T-cell (primary cell): Measurements from ENCODE around the gene PF4V1. TPM values are rescaled to one million over a fixed set of nuclear protein-coding genes. Genes with fewer than 3 reads are reported as not detected.

Experiments used
- ATAC-seq, 4 experiments: fragments of 200-7000 bp in 3 of 4; fragments of 150-1000 bp in 1 of 4; cut with Tn5 transposase; replicated peaks in 1 of 4; 1 replicate in 3 of 4; 2 replicates in 1 of 4; pipeline ENCODE4 v1.10.0; 2021; ENCODE audit warnings: moderate library complexity in 3 of 4, mild to moderate bottlenecking in 2 of 4, moderate number of reproducible peaks in 1 of 4
- CTCF ChIA-PET, 2 donors: fragments of 300-600 bp; sonication (Branson Sonifier 250); formaldehyde crosslinking; loops; one replicate each; lab custom pipeline; 2022; ENCODE audit warnings: antibody characterized with exemption in 2 of 2; lab: Charles Lee
- POLR2A ChIA-PET, 2 donors: fragments of 300-600 bp; sonication (Branson Sonifier 250); formaldehyde crosslinking; loops; one replicate each; lab custom pipeline; 2022; ENCODE audit warnings: antibody characterized with exemption in 2 of 2; lab: Charles Lee
- DNase-seq, 35 experiments: peaks; one replicate each; pipeline versions ENCODE4 v3.0.0 to v3.0.0-alpha.2; 2013 to 2023
- H3K27ac ChIP-seq: one replicate; pipeline ENCODE4 v1.5.1; 2013; ENCODE audit warnings: low read length
- H3K27me3 ChIP-seq, 2 experiments: replicated peaks in 1 of 2; 1 replicate in 1 of 2; 2 replicates in 1 of 2; pipeline versions ENCODE4 v1.6.1 to v1.7.0; 2013; ENCODE audit warnings: low read length in 1 of 2, mixed read lengths in 1 of 2; ENCODE audit not compliant: control insufficient read depth in 2 of 2, insufficient read depth in 2 of 2; ENCODE audit errors: extremely low read depth in 1 of 2
- H3K36me3 ChIP-seq, 2 donors: 1 replicate in 1 of 2; 2 replicates in 1 of 2; pipeline versions ENCODE4 v1.6.1 to v1.7.0; 2013; ENCODE audit warnings: low read length in 1 of 2; ENCODE audit not compliant: control insufficient read depth in 2 of 2, insufficient read depth in 1 of 2; ENCODE audit errors: extremely low read depth in 1 of 2
- H3K4me1 ChIP-seq, 2 experiments: 1 replicate in 1 of 2; 2 replicates in 1 of 2; pipeline versions ENCODE4 v1.6.1 to v1.7.0; 2013; ENCODE audit warnings: low read length in 2 of 2, mixed read lengths in 1 of 2; ENCODE audit not compliant: insufficient read depth in 2 of 2, control insufficient read depth in 1 of 2; ENCODE audit errors: extremely low read depth in 1 of 2
- H3K4me3 ChIP-seq, 2 donors: 1 replicate in 1 of 2; 2 replicates in 1 of 2; pipeline versions ENCODE4 v1.5.1 to v1.7.0; 2013; ENCODE audit warnings: mild to moderate bottlenecking in 2 of 2, low read length in 1 of 2, moderate library complexity in 1 of 2; ENCODE audit not compliant: control insufficient read depth in 1 of 2; ENCODE audit errors: extremely low read depth in 1 of 2
- H3K9me3 ChIP-seq: 2 replicates; pipeline ENCODE4 v1.7.0; 2013
- H3K27ac Mint-ChIP-seq, 2 donors: one replicate each; pipeline ENCODE4 v1.8.0; 2020 to 2021; ENCODE audit warnings: mild to moderate bottlenecking in 2 of 2, mixed read lengths in 2 of 2
- H3K27me3 Mint-ChIP-seq, 2 donors: one replicate each; pipeline ENCODE4 v1.8.0; 2021 to 2022; ENCODE audit warnings: mixed read lengths in 2 of 2
- H3K36me3 Mint-ChIP-seq: one replicate; pipeline ENCODE4 v1.8.0; 2021; ENCODE audit warnings: mixed read lengths
- H3K4me1 Mint-ChIP-seq, 3 donors: one replicate each; pipeline ENCODE4 v1.8.0; 2020 to 2022; ENCODE audit warnings: mixed read lengths in 3 of 3, mild to moderate bottlenecking in 1 of 3
- H3K4me3 Mint-ChIP-seq, 3 donors: one replicate each; pipeline ENCODE4 v1.8.0; 2020 to 2022; ENCODE audit warnings: mild to moderate bottlenecking in 3 of 3, mixed read lengths in 3 of 3, moderate library complexity in 3 of 3
- H3K9me3 Mint-ChIP-seq, 3 donors: one replicate each; pipeline ENCODE4 v1.8.0; 2020 to 2022; ENCODE audit warnings: mixed read lengths in 3 of 3
- WGBS: methylation state at CpG from one replicate; pipeline ENCODE4 v1.1.5; 2013; ENCODE audit warnings: missing lambda C conversion rate; ENCODE audit not compliant: insufficient coverage; 5-methylcytosine and 5-hydroxymethylcytosine counted together
- total RNA-seq, 35 experiments: library from RNA in 6 of 35; stranded (reverse) in 6 of 35; fragments of 120-200 nt in 1 of 35; gene quantifications; one replicate each; pipeline versions ENCODE4 v1.2.1 to v1.2.4 and lab custom pipeline; 2013 to 2026

PF4V1 gene
- total RNA-seq, 5 donors from 2014 or later (not counting 1 experiment from before 2014, with no cell fraction given): 1.6 TPM; not detected in 4

DNA sequence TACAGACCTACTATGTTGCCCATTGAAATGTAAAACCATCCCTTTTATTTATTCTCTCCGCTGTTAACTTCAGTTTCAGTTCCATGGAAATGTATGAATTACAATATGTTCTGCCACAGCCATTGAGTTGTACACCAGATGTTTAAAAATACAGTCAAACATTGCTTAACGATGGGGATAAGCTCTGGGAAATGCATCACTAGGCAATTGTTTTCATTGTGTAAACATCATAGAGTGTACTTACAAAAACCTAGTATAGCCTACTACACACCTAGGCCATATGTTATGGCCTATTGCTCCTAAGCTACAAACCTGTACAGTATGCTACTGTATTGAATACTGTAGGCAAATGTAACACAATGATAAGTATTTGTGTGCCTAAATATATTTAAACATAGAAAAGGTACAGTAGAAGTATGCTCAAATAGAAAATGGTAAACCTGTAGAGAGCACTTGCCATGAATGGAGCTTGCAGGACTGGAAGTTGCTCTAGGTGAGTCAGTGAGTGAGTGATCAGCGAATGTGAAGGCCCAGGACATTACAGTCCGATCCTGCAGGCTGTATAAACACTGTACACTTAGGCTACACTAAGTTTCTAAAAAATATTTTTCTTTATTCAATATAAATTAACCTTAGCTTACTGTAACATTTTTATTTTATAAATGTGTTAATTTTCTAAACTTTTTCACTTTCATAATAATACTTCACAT is 2.7 kb upstream of the PF4V1 start:
- ChIA-PET POLR2A (no interaction called here), CTCF (no interaction called here)
- no peak overlapping the region for H3K4me3 ChIP-seq
- H3K36me3 ChIP-seq: no peaks in the 10 kb centered on the region
- Mint-ChIP-seq H3K9me3 (no peaks in the 10 kb centered on the region), H3K4me1 (no peaks in the 10 kb centered on the region), H3K27me3 (peaks cover 2 to 5% of the 10 kb centered on the region in 2 donors), H3K36me3 (no peaks in the 10 kb centered on the region), H3K27ac (no peak overlapping the region), H3K4me3 (no peak overlapping the region)
- WGBS: no CpG with 5 or more reads among the region's 4 CpGs
- no peak for DNase-seq
- H3K27ac ChIP-seq: no peak overlapping the region
- ATAC-seq: no peak
- H3K27me3 ChIP-seq: peaks cover 0 to 4% of the 10 kb centered on the region in 2 experiments
- no peaks in the 10 kb centered on the region for H3K9me3 ChIP-seq
- no peaks in the 10 kb centered on the region for H3K4me1 ChIP-seq

DNA sequence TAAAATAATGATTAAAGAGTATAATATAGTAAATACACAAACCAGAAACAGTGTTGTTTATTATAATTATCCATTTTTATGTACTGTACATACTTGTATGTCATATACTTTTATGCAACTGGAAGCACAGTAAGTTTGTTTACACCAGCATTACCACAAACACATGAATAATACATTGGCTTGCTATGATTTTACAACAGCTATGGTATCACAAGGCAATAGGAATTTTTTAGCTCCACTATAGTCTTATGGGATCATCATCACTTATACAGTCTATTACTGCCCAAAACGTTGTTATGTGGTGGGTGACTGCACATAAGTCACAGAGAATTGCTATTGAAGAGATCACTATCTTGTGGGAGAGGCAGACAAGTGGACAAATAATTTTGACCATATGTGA is 1.8 kb upstream of the PF4V1 start:
- Mint-ChIP-seq H3K27ac (no peak overlapping the region), H3K9me3 (no peaks in the 10 kb centered on the region), H3K4me3 (no peak overlapping the region), H3K4me1 (no peaks in the 10 kb centered on the region), H3K36me3 (no peaks in the 10 kb centered on the region), H3K27me3 (peaks cover 2 to 5% of the 10 kb centered on the region in 2 donors)
- no peaks in the 10 kb centered on the region for H3K36me3 ChIP-seq
- WGBS: no CpG with 5 or more reads among the region's 1 CpG
- no peaks in the 10 kb centered on the region for H3K4me1 ChIP-seq
- no peak overlapping the region for H3K27ac ChIP-seq
- CTCF ChIA-PET: no interaction called here
- H3K9me3 ChIP-seq: no peaks in the 10 kb centered on the region
- H3K27me3 ChIP-seq: peaks cover 0 to 4% of the 10 kb centered on the region in 2 experiments
- POLR2A ChIA-PET: no interaction called here
- ATAC-seq (no peak), DNase-seq (no peak)
- no peak overlapping the region for H3K4me3 ChIP-seq

DNA sequence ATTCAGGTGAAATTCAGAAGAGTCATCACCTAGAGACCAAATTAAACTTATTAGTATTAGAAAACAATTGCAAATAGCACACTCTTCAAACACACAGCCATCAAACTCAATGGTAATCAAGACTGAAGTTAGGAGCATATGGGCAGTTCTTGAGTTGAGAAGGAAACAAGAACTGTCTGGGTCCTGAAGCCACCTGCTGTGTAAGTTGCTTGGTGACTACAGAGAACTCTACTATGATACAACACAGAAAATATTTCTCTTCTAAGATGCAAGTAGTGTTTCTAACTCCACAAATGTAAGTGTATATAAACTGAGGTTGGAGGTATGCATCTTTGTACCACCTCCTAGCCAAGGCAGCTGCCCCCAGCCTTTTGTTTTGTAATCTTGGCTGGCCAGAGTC is 325 bp upstream of the PF4V1 start:
- H3K27me3 ChIP-seq: peaks cover 0 to 4% of the 10 kb centered on the region in 2 experiments
- no peaks in the 10 kb centered on the region for H3K9me3 ChIP-seq
- POLR2A ChIA-PET: no interaction called here
- H3K36me3 Mint-ChIP-seq: no peaks in the 10 kb centered on the region
- no peak overlapping the region for H3K4me3 Mint-ChIP-seq
- H3K4me3 ChIP-seq: no peak overlapping the region
- DNase-seq: no peak
- no peaks in the 10 kb centered on the region for H3K4me1 ChIP-seq
- CTCF ChIA-PET: no interaction called here
- no peaks in the 10 kb centered on the region for H3K4me1 Mint-ChIP-seq
- no peak overlapping the region for H3K27ac ChIP-seq
- H3K27ac Mint-ChIP-seq: no peak overlapping the region
- H3K36me3 ChIP-seq: no peaks in the 10 kb centered on the region
- no peak for ATAC-seq
- H3K9me3 Mint-ChIP-seq: no peaks in the 10 kb centered on the region
- peaks cover 2 to 5% of the 10 kb centered on the region in 2 donors for H3K27me3 Mint-ChIP-seq

DNA sequence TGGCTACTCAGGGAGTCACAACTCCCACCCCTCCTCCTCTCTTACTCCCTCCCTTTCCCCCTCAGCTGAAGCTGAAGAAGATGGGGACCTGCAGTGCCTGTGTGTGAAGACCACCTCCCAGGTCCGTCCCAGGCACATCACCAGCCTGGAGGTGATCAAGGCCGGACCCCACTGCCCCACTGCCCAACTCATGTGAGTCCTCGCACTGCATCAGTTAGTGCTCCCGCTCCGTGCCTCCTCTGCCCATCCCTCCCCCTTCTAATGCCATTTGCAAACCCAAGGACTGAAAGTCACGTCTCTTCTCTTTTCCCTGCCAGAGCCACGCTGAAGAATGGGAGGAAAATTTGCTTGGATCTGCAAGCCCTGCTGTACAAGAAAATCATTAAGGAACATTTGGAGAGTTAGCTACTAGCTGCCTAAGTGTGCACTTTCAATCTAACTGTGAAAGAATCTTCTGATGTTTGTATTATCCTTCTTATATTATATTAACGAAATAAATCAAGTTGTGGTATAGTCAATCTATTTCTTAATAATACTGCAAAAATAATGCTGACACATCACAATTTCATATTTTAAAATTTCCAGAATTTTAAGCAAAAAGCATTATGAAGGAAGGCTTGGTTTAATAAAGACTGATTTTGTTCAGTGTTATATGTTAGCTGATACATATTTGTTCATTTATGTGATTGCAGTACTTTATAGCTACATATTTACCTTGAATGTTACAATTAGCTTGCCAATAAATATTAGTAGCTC is 800 bp downstream of the PF4V1 start:
- DNase-seq (no peak), ATAC-seq (no peak)
- Histone ChIP-seq H3K27me3 (peaks cover 0 to 4% of the 10 kb centered on the region in 2 experiments), H3K4me1 (no peaks in the 10 kb centered on the region), H3K4me3 (no peak overlapping the region), H3K27ac (no peak overlapping the region), H3K36me3 (no peaks in the 10 kb centered on the region), H3K9me3 (no peaks in the 10 kb centered on the region)
- Mint-ChIP-seq H3K4me3 (no peak overlapping the region), H3K36me3 (no peaks in the 10 kb centered on the region), H3K27me3 (peaks cover 2 to 3% of the 10 kb centered on the region in 2 donors), H3K27ac (no peak overlapping the region), H3K9me3 (no peaks in the 10 kb centered on the region), H3K4me1 (no peaks in the 10 kb centered on the region)
- ChIA-PET CTCF (no interaction called here), POLR2A (interaction anchor here in 1 of 2 donors (0.5 kb wide), 1 partner anchor 877 kb away, joined by 3 read pairs; no protein-coding TSS in a partner anchor)
- WGBS: 33% methylated on average over 1 of the region's 8 CpGs

DNA sequence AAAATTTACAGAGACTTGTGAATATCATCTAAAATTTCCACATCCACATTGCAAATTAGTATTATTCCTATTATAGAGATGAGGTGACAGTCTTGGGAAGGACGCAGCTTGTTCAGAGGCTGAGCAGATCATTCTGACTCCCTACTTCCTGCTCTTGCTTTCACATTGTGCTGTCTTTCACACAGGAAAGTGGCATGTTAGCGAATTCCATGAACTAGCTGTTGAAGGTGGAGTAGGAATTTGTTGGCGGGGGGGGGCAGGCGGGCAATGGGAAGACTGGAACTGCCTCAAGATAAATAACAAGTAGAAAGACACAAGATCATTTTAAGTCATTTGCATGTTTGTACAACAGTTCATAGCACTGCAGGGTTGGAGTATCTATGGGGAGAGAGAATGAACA is 2.3 kb downstream of the PF4V1 start:
- Histone ChIP-seq H3K27ac (no peak overlapping the region), H3K4me1 (no peaks in the 10 kb centered on the region), H3K27me3 (peaks cover 0 to 4% of the 10 kb centered on the region in 2 experiments), H3K36me3 (no peaks in the 10 kb centered on the region), H3K9me3 (no peaks in the 10 kb centered on the region), H3K4me3 (no peak overlapping the region)
- H3K36me3 Mint-ChIP-seq: no peaks in the 10 kb centered on the region
- no CpG with 5 or more reads among the region's 4 CpGs for WGBS
- no peak overlapping the region for H3K4me3 Mint-ChIP-seq
- ChIA-PET CTCF (interaction anchor here in 1 of 2 donors (0.6 kb wide), 1 partner anchor 55 kb away, joined by 3 read pairs; no protein-coding TSS in a partner anchor), POLR2A (no interaction called here)
- peaks cover 2 to 3% of the 10 kb centered on the region in 2 donors for H3K27me3 Mint-ChIP-seq
- no peak overlapping the region for H3K27ac Mint-ChIP-seq
- no peak for ATAC-seq
- no peaks in the 10 kb centered on the region for H3K4me1 Mint-ChIP-seq
- no peak for DNase-seq
- no peaks in the 10 kb centered on the region for H3K9me3 Mint-ChIP-seq

DNA sequence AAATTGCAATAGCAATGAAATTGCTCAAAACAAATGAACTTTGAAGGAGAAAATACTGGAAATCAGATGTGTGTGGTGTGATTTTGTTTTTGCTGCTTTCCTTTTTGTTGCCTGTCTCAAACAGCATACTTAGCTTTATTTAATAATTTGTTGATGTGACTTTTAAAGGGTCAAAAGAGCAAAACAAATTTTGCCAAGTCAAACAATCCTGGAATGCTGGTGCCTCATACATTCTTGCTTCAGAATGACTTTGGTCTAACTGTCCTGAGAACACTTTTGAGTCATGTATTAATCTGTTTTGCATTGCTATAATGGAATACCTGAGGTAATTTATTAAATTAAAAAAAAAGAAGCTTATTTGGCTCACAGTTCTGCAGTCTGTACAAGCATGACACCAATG is 3.4 kb downstream of the PF4V1 start:
- no peaks in the 10 kb centered on the region for H3K36me3 ChIP-seq
- Mint-ChIP-seq H3K4me3 (no peak overlapping the region), H3K36me3 (no peaks in the 10 kb centered on the region), H3K27me3 (peaks cover 2 to 3% of the 10 kb centered on the region in 2 donors), H3K4me1 (no peaks in the 10 kb centered on the region), H3K9me3 (no peaks in the 10 kb centered on the region), H3K27ac (no peak overlapping the region)
- DNase-seq: no peak
- no peaks in the 10 kb centered on the region for H3K4me1 ChIP-seq
- no peak overlapping the region for H3K4me3 ChIP-seq
- H3K27me3 ChIP-seq: peaks cover 0 to 4% of the 10 kb centered on the region in 2 experiments
- H3K27ac ChIP-seq: no peak overlapping the region
- POLR2A ChIA-PET: no interaction called here
- H3K9me3 ChIP-seq: no peaks in the 10 kb centered on the region
- ATAC-seq: no peak
- CTCF ChIA-PET: no interaction called here
